Cardiac muscle cell (in vitro differentiated cells and primary cell): ENCODE measurements around the gene GLRA3. TPM values are rescaled to one million over a fixed set of nuclear protein-coding genes. Genes with fewer than 3 reads are reported as not detected.
A peak's percentile ranks its signal among the peaks of the same experiment; 100 is the strongest.

Source experiments
- DNase-seq, 2 donors: peaks; one replicate each; pipeline versions ENCODE4 v3.0.0 to v3.0.0-alpha.2; 2010 to 2017; ENCODE audit warnings: low read depth in 1 of 2, low spot score in 1 of 2
- H3K27ac ChIP-seq: fragments of 200-600 bp; sonication (generic); 2 replicates; pipeline ENCODE4 v1.5.1; 2016
- H3K27me3 ChIP-seq: fragments of 200-600 bp; sonication (generic); 2 replicates; pipeline ENCODE4 v1.6.0; 2016; ENCODE audit warnings: control low read depth
- H3K36me3 ChIP-seq: fragments of 200-600 bp; sonication (generic); 2 replicates; pipeline ENCODE4 v1.5.1; 2016; ENCODE audit warnings: control low read depth
- H3K4me1 ChIP-seq: fragments of 200-600 bp; sonication (generic); 2 replicates; pipeline ENCODE4 v1.8.1; 2017; ENCODE audit warnings: low read depth, mild to moderate bottlenecking, mixed run types
- H3K4me3 ChIP-seq: fragments of 200-600 bp; sonication (generic); 2 replicates; pipeline ENCODE4 v1.5.1; 2016; ENCODE audit warnings: mild to moderate bottlenecking
- H3K9me3 ChIP-seq: fragments of 200-600 bp; sonication (generic); 2 replicates; pipeline ENCODE4 v1.5.1; 2017; ENCODE audit warnings: low read depth, mild to moderate bottlenecking, control low read depth
- CTCF ChIP-seq: IDR thresholded peaks from 2 replicates; pipeline ENCODE4 v1.5.1; 2012; ENCODE audit warnings: low read depth, mild to moderate bottlenecking, low read length
- polyA plus RNA-seq: library from polyadenylated mRNA; unstranded; fragments of >200 nt; fragmentation: Nextera tagmentation; extraction: Ambion mirVana; gene quantifications from 2 replicates; pipeline ENCODE4 v1.2.1, GENCODE V29; 2016
- total RNA-seq: library from RNA; depleted of rRNA; stranded (reverse); fragments of >200 nt; gene quantifications from 2 replicates; pipeline ENCODE4 v1.2.3, GENCODE V29; 2016

Gene GLRA3
- total and polyA plus RNA-seq, 2 experiments from 2014 or later = not detected

GRCh38 chr4:174739576-174739975 is 89.5 kb downstream of the GLRA3 start:
- Histone ChIP-seq H3K4me1 (no peaks in the 10 kb centered on the region), H3K9me3 (no peaks in the 10 kb centered on the region), H3K4me3 (no peak overlapping the region), H3K36me3 (no peaks in the 10 kb centered on the region), H3K27ac (no peak overlapping the region), H3K27me3 (no peaks in the 10 kb centered on the region)
- DNase-seq = no peak
- TF ChIP-seq CTCF = no peak

- DNase-seq = no peak
- TF ChIP-seq CTCF = no peak
- no peaks in the 10 kb centered on the region for H3K9me3 ChIP-seq
- H3K4me3 ChIP-seq = no peak overlapping the region
- H3K4me1 ChIP-seq = no peaks in the 10 kb centered on the region
- no peaks in the 10 kb centered on the region for H3K36me3 ChIP-seq
- H3K27me3 ChIP-seq = no peaks in the 10 kb centered on the region
- H3K27ac ChIP-seq = no peak overlapping the region
Measured at GRCh38 chr4:174734181-174734580, 94.9 kb downstream of the GLRA3 start.

- H3K27me3 ChIP-seq = no peaks in the 10 kb centered on the region
- DNase-seq = no peak
- H3K9me3 ChIP-seq = no peaks in the 10 kb centered on the region
- H3K36me3 ChIP-seq = no peaks in the 10 kb centered on the region
- no peaks in the 10 kb centered on the region for H3K4me1 ChIP-seq
- no peak for TF ChIP-seq CTCF
- no peak overlapping the region for H3K27ac ChIP-seq
- no peak overlapping the region for H3K4me3 ChIP-seq
Measured at GRCh38 chr4:174717828-174718227, 111.2 kb downstream of the GLRA3 start.

- H3K36me3 ChIP-seq = no peaks in the 10 kb centered on the region
- H3K27ac ChIP-seq = no peak overlapping the region
- TF ChIP-seq CTCF = no peak
- H3K9me3 ChIP-seq = no peaks in the 10 kb centered on the region
- no peak overlapping the region for H3K4me3 ChIP-seq
- DNase-seq = no peak
- H3K27me3 ChIP-seq = no peaks in the 10 kb centered on the region
- no peaks in the 10 kb centered on the region for H3K4me1 ChIP-seq
Measured at GRCh38 chr4:174716986-174717770, 111.9 kb downstream of the GLRA3 start.

GRCh38 chr4:174714393-174715211 is 114.4 kb downstream of the GLRA3 start:
- Histone ChIP-seq H3K9me3 (no peaks in the 10 kb centered on the region), H3K27me3 (no peaks in the 10 kb centered on the region), H3K36me3 (no peaks in the 10 kb centered on the region), H3K27ac (no peak overlapping the region), H3K4me3 (no peak overlapping the region), H3K4me1 (no peaks in the 10 kb centered on the region)
- TF ChIP-seq CTCF = peak; percentile 91
- DNase-seq = peak; percentile 53 to 76
